ENCODE measurements around the gene OTUB1.
A peak's percentile ranks its signal among the peaks of the same experiment; 100 is the strongest.
"Not testable (repeated sequence)": the region's sequence is repeated elsewhere in the genome, so short reads cannot be mapped to it uniquely, and the experiment has no call there.

The OTUB1 gene, protein sequence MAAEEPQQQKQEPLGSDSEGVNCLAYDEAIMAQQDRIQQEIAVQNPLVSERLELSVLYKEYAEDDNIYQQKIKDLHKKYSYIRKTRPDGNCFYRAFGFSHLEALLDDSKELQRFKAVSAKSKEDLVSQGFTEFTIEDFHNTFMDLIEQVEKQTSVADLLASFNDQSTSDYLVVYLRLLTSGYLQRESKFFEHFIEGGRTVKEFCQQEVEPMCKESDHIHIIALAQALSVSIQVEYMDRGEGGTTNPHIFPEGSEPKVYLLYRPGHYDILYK

DNA sequence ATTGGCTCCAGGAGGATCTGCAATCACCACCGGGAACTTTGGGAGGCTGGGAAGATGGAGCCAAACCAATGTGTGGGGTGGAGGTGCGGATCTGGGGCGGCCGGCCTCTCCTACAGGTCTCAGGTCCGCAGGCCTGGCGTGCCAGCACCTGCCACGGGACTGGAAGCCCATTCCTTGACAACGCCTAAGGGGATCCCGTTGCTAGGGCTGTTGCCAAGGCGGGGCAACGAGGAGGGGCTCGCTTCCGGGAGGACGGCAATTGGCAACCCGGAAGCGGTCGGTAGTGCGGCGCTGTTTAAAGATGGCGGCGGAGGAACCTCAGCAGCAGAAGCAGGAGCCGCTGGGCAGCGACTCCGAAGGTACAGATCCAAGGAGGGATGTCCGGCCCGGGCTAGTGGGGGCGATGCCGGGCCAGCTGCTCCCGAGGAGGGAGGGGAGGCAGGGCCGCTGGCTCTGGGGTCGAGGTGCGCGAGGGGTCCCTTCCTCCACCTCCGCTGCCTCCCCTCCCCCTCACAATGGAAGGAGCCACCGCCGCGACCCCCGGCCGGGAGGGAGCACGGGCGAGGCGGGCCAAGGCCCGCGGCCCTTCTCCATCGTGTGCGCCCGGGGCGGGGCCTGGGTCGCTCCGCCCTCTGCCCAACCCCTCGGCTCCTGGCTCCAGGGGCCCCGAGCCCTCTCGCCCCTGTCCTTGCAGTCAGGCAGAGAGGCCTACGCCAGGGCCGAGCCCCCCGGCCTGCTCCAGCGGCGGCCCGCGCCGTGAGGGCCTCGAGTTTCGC, at the start of gene OTUB1:
Gene OTUB1, plus strand, starts transcription at position 283 of the 776 bp plus-strand sequence. Its CDS starts 19 bp downstream, at position 302.
- DNase-seq (ENCODE audit: low read depth in 2 of 2, low spot score in 1 of 2): peak; percentile 67 to 77

DNA sequence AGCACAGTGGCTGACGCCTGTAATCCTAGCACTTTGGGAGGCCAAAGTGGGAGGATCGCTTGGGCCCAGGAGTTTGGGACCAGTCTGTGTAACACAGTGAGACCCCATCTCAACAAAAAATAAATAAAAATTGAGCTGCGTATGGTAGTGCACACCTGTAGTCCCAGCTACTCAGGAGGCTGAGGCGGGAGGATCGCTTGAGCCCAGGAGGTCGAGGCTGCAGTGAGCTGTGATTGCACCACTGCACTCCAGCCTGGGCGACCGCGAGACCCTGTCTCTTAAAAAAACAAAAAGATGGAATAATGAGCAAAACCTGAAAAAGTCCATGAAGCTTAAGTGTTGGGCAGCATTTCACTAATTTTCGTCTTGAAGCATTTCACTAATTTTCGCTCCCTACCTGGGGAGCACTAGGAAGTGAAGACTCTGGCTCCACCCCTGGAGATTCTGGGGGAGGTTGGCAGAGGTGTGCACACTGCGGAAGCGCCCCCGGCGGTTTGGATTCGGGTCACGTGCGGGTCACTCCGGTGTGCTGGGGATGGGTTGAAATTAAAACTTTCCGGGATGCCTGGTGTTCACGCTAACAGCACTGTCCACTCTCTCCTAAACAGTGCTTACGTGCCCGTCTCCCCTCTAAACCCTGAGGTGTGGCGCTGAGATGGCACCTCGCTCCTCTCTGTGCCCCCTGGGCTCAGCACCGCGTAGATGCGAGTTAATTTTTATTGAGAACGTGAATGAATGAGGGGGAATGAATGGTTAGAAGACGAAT, 48.3 kb upstream of the OTUB1 start:
- DNase-seq (ENCODE audit: low read depth in 2 of 2, low spot score in 1 of 2): no peak

DNA sequence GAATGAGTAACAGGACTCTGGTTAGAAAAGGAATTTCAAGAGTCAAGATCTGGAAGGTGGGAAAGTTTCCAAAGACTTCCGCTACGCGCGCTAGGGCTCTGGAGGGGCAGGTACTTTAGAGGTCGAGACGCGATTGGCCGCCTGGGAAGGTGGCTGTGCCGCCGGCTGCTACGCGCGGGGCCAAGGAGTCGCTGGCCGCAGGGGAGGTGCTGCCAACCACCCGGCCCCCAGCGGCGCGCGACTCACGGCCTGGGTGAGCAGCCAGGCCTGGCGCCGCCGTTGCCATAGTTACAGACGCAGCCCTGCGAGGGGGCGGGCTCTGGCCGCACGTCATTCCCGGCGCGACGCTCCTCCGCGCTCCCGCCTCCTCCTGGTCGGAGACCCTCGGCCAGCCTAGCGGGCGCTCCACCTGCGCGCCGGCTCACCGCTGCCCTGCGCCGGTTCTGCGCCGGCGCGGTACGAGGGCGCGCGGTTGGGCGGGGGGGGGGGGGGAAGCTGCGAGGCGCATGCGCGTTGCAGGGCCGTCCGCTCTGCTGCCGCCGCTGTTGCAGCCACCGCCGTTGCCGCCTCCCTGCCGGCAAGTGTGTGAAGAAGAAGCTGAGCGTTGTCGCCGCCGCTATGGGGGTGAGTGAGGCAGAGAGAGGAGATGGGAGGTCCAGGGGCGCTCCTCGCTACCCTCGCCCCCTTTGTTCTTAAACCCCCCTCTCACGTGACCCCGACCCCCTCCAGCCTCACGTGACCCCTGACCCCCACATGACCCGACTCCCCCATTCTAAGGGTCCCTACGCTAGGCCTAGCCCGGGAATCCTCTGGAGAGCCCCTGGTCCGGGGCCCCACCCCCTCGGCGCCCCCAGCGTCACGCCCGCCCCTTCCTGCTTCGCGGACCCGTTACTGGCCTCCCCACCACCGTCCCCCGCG, 47.5 kb upstream of the OTUB1 start, which contains the start of gene NAA40:
Gene NAA40, plus strand, starts transcription at position 524 of the 918 bp plus-strand sequence. Its CDS starts 95 bp downstream, at position 619.
- peak; percentile 70 to 85 for DNase-seq (ENCODE audit: low read depth in 2 of 2, low spot score in 1 of 2)

DNA sequence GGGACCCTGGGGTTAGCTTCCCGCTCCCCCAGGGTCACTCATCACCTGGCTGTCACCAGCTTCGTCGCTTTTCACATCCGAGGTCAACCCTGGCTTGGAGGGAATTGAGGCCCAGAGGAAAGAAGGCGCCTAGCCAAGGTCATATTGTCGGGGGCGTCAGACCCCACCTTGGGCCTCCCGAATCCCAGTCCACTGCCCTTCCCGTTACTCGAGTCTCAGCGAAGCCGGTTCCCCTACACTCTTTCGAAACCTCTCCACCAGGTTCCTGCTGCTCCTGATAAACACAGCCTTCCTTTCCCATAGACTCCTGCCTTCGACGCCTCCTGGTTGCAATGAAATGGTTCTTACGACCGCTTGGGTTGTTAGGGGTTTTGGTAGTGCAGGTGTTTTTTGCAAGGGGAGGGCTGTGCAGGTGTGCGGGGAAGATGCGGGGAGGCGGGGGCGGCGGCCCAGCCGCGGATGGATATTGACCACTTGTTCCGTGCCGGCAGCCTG, 46.8 kb upstream of the OTUB1 start:
- no peak for DNase-seq (ENCODE audit: low read depth in 2 of 2, low spot score in 1 of 2)

DNA sequence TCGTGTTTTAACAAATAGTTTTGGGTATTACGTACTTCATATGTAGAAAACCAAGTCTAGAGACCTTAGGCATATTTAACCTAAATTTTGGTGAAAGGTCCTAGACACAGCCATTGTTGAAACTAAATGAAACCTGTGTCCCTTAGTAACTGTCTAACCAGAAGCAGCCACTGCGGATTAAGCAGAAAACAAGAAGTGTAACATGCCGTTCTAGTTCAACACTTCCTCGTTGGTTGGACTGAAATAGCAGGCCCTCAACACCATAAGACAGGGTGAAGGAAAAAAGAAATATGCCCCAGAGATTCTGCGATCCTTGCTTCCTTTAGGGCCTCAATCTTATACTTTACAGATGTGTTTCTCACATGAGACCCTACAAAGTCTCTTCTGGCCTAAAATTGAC, 45.5 kb upstream of the OTUB1 start:
- DNase-seq (ENCODE audit: low read depth in 2 of 2, low spot score in 1 of 2): no peak

DNA sequence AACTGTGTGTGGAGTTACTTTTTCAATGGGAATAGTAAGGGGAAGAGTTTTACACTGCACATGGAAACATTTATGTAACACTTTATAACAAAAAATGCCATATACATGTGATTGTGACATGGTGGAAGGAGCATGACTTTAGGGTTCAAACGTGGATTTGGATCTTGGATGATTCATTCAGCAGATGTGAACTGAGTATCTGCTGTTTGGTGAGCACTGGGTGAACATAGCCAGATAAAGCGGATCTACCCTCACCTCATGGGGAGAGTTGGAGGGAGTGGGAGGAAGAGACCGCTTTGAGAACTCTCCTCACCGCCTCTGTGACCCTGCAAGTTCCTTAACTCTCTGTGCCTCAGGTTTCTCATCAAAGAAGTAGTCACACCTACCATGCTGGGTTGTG, 44.3 kb upstream of the OTUB1 start:
- DNase-seq (ENCODE audit: low read depth in 2 of 2, low spot score in 1 of 2): no peak

DNA sequence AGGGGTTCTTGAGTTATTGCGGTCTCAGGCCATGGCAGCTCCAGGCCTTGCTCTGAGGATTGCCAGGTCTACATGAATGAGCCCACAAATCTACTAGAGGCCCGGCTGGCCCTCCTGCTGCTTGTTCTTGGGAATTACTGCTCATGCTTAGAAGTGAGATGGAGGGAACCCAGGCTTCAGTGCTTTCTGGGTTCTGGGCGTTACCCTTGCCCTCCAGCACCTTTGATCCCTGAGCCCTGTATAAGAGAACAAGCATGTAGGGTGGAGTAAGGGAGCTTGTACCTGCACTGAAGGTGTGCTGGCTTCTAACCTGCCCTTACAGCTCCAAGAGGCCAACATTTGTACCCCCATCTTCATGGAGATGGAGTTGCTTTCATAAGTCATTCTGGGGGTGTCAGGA, 43.4 kb upstream of the OTUB1 start:
- no peak for DNase-seq (ENCODE audit: low read depth in 2 of 2, low spot score in 1 of 2)

DNA sequence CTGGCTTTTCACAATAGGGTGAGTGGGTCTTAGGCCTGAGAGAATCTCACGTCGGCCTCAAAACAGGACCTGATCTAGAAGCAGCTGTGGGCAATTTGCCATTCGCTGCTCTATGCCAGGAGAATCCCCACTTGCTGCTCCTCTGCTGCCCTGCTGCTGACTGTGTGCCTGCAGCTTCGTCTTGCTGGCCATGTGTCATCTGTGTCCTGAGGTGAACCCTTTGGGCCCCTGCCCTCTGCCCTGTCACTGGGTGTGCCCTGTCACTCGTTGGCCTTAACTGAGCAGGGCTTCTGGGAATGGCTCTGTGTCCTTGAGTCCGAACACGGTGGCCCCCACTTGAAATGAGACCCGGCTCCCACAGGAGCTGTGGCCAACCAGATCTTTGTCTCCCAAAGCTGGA, 41.3 kb upstream of the OTUB1 start:
- no peak for DNase-seq (ENCODE audit: low read depth in 2 of 2, low spot score in 1 of 2)

DNA sequence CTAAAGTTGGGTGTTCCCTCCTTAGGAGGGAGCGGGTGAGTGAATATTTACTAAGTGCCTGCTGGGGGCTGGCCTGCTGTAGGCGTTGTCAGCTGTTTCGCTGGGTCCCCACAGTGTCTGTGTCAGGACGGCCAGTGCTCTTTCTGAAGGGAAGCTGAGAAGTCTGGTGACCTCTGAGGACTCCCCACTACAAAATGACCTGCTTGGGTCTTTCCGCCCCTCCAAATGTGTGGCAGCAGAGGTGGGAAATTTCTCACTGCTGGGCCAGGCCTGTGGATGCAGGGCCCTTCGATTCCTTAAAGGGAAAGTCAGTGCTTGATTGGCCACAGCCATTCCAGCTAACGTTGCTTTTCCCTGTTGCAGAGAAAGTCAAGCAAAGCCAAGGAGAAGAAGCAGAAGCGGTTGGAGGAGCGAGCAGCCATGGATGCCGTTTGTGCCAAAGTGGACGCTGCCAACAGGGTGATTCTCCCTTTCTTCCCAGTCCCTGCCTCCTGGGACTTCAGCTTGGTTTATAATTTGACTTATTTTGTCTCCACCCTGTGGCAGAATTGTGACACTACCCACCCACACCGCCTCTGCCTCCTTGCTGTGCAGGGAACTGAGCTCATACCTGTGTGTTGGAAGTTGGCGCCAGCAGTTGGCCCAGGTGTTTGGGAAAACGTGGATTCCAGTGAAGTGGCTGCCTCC, 40.6 kb upstream of the OTUB1 start:
- DNase-seq (ENCODE audit: low read depth in 2 of 2, low spot score in 1 of 2): peak in 1 of 2 donors; percentile 14

DNA sequence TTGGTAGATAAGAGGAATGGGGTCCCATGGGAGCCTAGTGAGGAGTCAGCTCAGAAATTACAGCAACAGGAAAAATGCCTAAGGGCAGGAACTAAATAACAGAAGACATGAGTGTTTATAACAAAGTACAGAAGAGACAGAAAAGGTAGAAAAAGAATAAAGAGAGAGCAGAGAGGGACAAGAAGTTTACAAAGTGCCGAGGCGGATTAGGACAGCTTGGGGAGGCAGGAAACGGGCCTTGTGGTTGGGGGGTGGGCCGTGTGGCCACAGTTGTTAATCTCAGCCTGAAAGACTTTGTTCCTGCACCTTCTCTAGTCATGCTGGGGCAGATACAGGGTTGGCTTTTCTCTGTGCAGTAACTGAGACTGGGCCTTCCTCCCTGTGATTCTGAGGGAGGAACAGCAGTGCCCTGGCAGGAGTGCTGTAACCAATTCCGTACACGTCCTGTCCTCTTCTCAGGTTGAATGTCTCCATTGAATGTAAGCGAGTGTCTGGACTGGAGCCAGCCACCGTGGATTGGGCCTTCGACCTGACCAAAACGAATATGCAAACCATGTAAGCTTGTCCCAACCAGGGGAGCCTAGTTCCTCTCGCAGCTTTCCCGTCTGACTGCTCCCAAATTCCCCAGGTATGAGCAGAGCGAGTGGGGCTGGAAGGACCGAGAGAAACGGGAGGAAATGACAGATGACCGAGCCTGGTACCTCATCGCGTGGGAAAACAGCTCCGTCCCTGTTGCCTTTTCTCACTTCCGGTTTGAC, 34.3 kb upstream of the OTUB1 start:
- no peak for DNase-seq (ENCODE audit: low read depth in 2 of 2, low spot score in 1 of 2)

DNA sequence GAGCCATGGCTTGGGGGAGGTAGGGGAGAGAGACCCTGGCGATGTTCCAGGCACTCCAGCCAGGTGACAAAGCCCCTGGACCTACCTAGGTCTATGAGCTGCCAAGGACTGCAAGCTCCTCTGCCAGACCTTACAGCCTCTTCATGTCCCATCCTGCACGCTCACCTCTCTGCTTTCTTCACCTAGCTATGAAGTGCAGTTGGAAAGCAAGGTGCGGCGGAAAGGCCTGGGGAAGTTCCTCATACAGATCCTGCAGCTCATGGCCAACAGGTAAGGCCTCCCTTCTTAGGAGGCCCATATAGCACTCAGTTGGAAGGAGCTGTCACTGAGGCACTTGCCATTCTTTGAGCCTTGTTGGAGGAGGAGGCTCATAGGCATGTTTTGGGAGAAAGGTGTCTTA, 33.7 kb upstream of the OTUB1 start:
- no peak for DNase-seq (ENCODE audit: low read depth in 2 of 2, low spot score in 1 of 2)

DNA sequence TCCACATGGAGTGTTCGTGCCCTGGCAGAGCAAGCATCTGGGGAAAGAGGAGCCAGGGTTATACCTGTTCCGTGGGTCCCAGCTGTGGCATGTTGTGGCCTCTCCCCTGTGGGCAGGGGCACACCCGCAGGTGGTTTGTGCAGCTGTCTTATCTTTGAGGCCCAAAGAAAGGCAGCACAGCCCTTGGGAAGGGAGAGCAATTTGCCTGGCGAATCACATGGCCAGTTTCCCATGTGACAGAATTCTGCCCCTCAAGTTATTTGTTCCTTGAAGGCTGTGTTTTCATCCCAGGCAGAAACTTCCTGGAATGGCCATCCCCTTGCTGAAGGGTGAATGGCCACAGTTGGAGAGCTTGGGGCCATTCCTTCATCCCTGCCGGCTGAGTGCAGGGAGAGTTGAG, 28.2 kb upstream of the OTUB1 start:
- DNase-seq (ENCODE audit: low read depth in 2 of 2, low spot score in 1 of 2): no peak

DNA sequence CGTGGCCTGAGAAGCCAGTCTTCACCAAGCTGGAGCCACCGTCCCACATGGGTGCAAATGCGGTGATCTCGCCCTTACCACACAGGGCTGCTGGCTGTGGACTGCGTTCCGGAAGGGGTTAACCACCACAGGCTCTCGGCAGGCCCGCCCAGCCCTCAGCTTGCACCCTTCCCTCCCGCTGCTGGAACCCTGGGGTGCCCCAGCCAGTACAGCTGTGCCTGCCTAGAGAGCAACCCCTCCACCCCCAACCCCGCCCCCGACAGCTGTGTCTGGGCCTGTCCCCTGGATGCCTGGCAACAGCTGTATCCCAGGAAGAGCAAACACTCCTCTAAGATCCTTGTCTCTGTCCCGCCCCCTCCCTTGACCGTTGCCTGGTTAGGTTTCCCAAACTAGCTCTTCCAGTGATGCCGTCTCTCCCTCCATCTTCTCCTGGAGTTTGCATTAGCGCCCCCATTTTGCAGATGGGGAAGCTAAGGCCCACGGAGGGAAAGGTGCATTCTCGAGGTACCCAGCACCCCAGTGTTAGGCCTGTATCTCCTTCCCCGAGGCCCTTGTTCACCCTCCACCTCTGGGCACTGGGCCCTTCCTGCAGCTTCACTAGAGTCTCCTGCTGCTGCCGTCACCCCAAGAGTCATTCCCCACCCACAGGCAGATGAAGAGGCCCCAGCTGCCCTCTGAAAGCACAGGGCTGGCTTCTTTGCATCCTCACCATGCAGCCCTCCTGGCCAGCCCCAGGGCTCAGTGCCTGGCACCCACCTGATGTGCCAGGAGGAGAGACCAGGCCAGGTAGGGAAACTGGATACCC, 24.4 kb upstream of the OTUB1 start:
- no peak for DNase-seq (ENCODE audit: low read depth in 2 of 2, low spot score in 1 of 2)

DNA sequence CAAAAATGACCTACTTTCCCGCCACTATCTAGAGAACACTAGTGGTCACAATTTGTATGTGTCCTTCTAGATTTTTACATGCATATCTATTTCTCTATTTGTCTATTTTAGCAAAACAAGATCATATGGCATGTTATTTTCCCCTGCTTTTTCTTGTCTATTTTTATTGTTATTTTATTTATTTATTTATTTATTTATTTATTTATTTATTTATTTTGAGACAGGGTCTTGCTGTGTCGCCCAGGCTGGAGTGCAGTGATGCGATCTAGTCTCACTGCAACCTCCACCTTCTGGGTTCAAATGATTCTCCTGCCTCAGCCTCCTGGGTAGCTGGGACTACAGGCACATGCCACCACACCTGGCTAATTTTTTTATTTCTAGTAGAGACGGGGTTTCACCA, 22.3 kb upstream of the OTUB1 start:
- DNase-seq (ENCODE audit: low read depth in 2 of 2, low spot score in 1 of 2): not testable (repeated sequence)

DNA sequence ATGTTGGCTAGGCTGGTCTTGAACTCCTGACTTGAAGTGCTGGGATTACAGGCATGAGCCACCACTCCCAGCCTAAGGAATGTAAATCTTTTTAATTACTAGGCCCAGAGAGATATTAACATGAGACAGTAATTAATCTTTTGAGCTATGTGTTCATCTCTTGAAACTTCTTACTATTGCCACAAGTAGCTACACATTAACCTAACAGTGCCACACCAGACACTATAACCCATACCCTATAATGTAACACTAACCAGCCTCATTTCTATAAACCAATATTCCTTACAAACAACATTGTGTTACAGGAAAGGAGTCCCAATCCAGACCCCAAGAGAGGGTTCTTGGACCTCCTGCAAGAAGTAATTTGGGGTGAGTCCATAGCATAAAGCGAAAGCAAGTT, 19.8 kb upstream of the OTUB1 start:
- DNase-seq (ENCODE audit: low read depth in 2 of 2, low spot score in 1 of 2): no peak

DNA sequence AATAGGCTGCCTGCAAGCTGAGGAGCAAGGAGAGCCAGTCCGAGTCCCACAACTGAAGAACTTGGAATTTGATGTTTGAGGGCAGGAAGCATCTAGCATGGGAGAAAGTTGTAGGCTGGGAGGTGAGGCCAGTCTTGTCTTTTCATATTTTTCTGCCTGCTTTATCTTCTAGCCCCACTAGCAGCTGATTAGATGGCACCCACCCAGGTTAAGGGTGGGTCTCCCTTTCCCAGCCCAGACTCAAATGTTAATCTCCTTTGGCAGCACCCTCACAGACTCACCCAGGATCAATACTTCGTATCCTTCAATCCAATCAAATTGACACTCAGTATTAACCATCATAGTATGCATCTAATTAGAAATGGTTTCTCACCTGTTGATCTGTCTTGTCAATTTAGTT, 16.8 kb upstream of the OTUB1 start:
- DNase-seq (ENCODE audit: low read depth in 2 of 2, low spot score in 1 of 2): no peak

DNA sequence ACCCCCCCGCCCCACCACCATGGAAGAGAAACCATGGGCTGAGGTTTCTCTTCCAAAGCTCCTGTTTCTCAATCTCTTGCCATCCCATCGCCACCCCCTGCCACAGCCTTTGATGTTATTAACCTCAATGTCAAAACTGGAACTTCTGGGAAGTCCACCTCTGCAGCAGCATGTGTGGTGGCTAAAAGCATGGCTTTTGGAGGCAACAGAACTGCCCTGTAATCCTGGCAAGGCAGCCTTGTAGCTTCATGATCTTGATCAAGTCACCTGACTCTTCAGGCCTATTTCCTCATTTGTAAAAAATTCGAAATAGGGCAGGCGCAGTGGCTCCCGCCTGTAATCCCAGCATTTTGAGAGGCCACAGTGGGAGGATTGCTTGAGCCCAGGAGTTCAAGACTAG, 15.3 kb upstream of the OTUB1 start:
- DNase-seq (ENCODE audit: low read depth in 2 of 2, low spot score in 1 of 2): no peak

DNA sequence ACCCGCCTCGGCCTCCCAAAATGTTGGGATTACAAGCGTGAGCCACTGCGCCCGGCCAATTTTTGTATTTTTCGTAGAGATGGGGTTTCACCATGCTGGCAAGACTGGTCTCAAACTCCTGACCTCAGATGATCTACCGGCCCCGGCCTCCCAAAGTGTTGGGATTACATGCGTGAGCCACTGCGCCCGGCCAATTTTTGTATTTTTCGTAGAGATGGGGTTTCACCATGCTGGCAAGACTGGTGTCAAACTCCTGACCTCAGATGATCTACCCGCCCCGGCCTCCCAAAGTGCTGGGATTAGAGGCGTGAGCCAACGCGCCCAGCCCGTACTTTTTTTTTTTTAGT, 12.4 kb upstream of the OTUB1 start:
- DNase-seq (ENCODE audit: low read depth in 2 of 2, low spot score in 1 of 2): not testable (repeated sequence)

Data from stimulated activated CD8-positive, alpha-beta memory T cell treated with anti-CD3 and anti-CD28 coated beads, Interleukin-4, amount 100 ng/mL, for 4 hours (primary cell).